WTC11 (cell line): ENCODE results near the gene DGKH.

Source experiments
- CREB1 ChIP-seq: sonication (generic); formaldehyde crosslinking; IDR thresholded peaks from 2 replicates; pipeline ENCODE4 v1.8.0; 2023; ENCODE audit warnings: mild to moderate bottlenecking, missing genetic modification reagents
- E2F4 ChIP-seq: sonication (generic); formaldehyde crosslinking; IDR thresholded peaks from 2 replicates; pipeline ENCODE4 v1.8.1; 2022; ENCODE audit warnings: low read depth, mild to moderate bottlenecking, moderate library complexity, missing genetic modification reagents, borderline replicate concordance
- ESRRA ChIP-seq: sonication (generic); formaldehyde crosslinking; IDR thresholded peaks from 2 replicates; pipeline ENCODE4 v1.8.1; 2022; ENCODE audit warnings: mild to moderate bottlenecking, missing genetic modification reagents, borderline replicate concordance
- FOXK1 ChIP-seq: sonication (generic); formaldehyde crosslinking; IDR thresholded peaks from 2 replicates; pipeline ENCODE4 v1.8.0; 2022; ENCODE audit warnings: mild to moderate bottlenecking, moderate library complexity, missing genetic modification reagents
- IRF1 ChIP-seq: sonication (generic); formaldehyde crosslinking; IDR thresholded peaks from 2 replicates; pipeline ENCODE4 v1.8.0; 2023; ENCODE audit warnings: missing genetic modification reagents
- MAX ChIP-seq: sonication (generic); formaldehyde crosslinking; IDR thresholded peaks from 2 replicates; pipeline ENCODE4 v1.8.0; 2022; ENCODE audit warnings: mild to moderate bottlenecking, missing genetic modification reagents
- SMAD3 ChIP-seq: sonication (generic); formaldehyde crosslinking; IDR thresholded peaks from 2 replicates; pipeline ENCODE4 v1.8.0; 2022; ENCODE audit warnings: missing genetic modification reagents, mild to moderate bottlenecking, borderline replicate concordance
- ZBTB21 ChIP-seq: sonication (generic); formaldehyde crosslinking; IDR thresholded peaks from 2 replicates; pipeline ENCODE4 v1.8.1; 2023; ENCODE audit warnings: mild to moderate bottlenecking, missing genetic modification reagents, borderline replicate concordance
- ZNF121 ChIP-seq: sonication (generic); formaldehyde crosslinking; IDR thresholded peaks from 2 replicates; pipeline ENCODE4 v1.8.0; 2023; ENCODE audit warnings: missing genetic modification reagents
- ZNF263 ChIP-seq: sonication (generic); formaldehyde crosslinking; IDR thresholded peaks from 2 replicates; pipeline ENCODE4 v1.8.1; 2022; ENCODE audit warnings: low read depth, mild to moderate bottlenecking, moderate library complexity, missing genetic modification reagents
- ZNF512 ChIP-seq: sonication (generic); formaldehyde crosslinking; IDR thresholded peaks from 2 replicates; pipeline ENCODE4 v1.8.1; 2022; ENCODE audit warnings: missing genetic modification reagents, borderline replicate concordance
- TF ChIP-seq, protein P1 (sequence below): fragments of 200-600 bp; IDR thresholded peaks from 2 replicates; pipeline ENCODE4 v1.8.0; 2022; ENCODE audit warnings: antibody characterized with exemption
- TF ChIP-seq, protein P2 (sequence below): sonication (generic); formaldehyde crosslinking; IDR thresholded peaks from 2 replicates; pipeline ENCODE4 v1.8.0; 2022; ENCODE audit warnings: mild to moderate bottlenecking, missing genetic modification reagents
- TF ChIP-seq, protein P3 (sequence below): sonication (generic); formaldehyde crosslinking; IDR thresholded peaks from 2 replicates; pipeline ENCODE4 v1.8.1; 2023; ENCODE audit warnings: mild to moderate bottlenecking, missing genetic modification reagents, borderline replicate concordance

GRCh38 chr13:42007844-42008243 is 40.6 kb upstream of the DGKH start:
- TF ChIP-seq, protein P1, sequence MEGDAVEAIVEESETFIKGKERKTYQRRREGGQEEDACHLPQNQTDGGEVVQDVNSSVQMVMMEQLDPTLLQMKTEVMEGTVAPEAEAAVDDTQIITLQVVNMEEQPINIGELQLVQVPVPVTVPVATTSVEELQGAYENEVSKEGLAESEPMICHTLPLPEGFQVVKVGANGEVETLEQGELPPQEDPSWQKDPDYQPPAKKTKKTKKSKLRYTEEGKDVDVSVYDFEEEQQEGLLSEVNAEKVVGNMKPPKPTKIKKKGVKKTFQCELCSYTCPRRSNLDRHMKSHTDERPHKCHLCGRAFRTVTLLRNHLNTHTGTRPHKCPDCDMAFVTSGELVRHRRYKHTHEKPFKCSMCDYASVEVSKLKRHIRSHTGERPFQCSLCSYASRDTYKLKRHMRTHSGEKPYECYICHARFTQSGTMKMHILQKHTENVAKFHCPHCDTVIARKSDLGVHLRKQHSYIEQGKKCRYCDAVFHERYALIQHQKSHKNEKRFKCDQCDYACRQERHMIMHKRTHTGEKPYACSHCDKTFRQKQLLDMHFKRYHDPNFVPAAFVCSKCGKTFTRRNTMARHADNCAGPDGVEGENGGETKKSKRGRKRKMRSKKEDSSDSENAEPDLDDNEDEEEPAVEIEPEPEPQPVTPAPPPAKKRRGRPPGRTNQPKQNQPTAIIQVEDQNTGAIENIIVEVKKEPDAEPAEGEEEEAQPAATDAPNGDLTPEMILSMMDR = no peak
- TF ChIP-seq E2F4 (CRISPR knock-in tag) (no peak), FOXK1 (CRISPR knock-in tag) (no peak), ZNF121 (CRISPR knock-in tag) (no peak), IRF1 (CRISPR knock-in tag) (no peak), MAX (no peak), CREB1 (CRISPR knock-in tag) (no peak), ZNF263 (CRISPR knock-in tag) (no peak), ZNF512 (CRISPR knock-in tag) (no peak), ESRRA (no peak), SMAD3 (CRISPR knock-in tag) (no peak), ZBTB21 (CRISPR knock-in tag) (no peak)
- TF ChIP-seq, protein P2, sequence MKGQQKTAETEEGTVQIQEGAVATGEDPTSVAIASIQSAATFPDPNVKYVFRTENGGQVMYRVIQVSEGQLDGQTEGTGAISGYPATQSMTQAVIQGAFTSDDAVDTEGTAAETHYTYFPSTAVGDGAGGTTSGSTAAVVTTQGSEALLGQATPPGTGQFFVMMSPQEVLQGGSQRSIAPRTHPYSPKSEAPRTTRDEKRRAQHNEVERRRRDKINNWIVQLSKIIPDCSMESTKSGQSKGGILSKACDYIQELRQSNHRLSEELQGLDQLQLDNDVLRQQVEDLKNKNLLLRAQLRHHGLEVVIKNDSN (CRISPR knock-in tag) = no peak
- TF ChIP-seq, protein P3, sequence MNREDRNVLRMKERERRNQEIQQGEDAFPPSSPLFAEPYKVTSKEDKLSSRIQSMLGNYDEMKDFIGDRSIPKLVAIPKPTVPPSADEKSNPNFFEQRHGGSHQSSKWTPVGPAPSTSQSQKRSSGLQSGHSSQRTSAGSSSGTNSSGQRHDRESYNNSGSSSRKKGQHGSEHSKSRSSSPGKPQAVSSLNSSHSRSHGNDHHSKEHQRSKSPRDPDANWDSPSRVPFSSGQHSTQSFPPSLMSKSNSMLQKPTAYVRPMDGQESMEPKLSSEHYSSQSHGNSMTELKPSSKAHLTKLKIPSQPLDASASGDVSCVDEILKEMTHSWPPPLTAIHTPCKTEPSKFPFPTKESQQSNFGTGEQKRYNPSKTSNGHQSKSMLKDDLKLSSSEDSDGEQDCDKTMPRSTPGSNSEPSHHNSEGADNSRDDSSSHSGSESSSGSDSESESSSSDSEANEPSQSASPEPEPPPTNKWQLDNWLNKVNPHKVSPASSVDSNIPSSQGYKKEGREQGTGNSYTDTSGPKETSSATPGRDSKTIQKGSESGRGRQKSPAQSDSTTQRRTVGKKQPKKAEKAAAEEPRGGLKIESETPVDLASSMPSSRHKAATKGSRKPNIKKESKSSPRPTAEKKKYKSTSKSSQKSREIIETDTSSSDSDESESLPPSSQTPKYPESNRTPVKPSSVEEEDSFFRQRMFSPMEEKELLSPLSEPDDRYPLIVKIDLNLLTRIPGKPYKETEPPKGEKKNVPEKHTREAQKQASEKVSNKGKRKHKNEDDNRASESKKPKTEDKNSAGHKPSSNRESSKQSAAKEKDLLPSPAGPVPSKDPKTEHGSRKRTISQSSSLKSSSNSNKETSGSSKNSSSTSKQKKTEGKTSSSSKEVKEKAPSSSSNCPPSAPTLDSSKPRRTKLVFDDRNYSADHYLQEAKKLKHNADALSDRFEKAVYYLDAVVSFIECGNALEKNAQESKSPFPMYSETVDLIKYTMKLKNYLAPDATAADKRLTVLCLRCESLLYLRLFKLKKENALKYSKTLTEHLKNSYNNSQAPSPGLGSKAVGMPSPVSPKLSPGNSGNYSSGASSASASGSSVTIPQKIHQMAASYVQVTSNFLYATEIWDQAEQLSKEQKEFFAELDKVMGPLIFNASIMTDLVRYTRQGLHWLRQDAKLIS = no peak
